Body of pancreas (tissue), 4 donors: ENCODE data around the gene KLRD1.

Experiments used
- POLR2A ChIP-seq, 3 donors: fragments of 450-650 bp; IDR thresholded peaks; one replicate each; pipeline ENCODE4 v1.6.1; 2016; ENCODE audit warnings: antibody characterized with exemption in 3 of 3, mild to moderate bottlenecking in 2 of 3
- TF ChIP-seq, protein P1 (sequence below), 7 experiments: fragments of 450-650 bp in 4 of 7; fragments of 200-600 bp in 3 of 7; sonication (generic) in 3 of 7; IDR thresholded peaks; one replicate each; pipeline ENCODE4 v1.5.1; 2016 to 2019; ENCODE audit warnings: antibody characterized with exemption in 7 of 7

DNA sequence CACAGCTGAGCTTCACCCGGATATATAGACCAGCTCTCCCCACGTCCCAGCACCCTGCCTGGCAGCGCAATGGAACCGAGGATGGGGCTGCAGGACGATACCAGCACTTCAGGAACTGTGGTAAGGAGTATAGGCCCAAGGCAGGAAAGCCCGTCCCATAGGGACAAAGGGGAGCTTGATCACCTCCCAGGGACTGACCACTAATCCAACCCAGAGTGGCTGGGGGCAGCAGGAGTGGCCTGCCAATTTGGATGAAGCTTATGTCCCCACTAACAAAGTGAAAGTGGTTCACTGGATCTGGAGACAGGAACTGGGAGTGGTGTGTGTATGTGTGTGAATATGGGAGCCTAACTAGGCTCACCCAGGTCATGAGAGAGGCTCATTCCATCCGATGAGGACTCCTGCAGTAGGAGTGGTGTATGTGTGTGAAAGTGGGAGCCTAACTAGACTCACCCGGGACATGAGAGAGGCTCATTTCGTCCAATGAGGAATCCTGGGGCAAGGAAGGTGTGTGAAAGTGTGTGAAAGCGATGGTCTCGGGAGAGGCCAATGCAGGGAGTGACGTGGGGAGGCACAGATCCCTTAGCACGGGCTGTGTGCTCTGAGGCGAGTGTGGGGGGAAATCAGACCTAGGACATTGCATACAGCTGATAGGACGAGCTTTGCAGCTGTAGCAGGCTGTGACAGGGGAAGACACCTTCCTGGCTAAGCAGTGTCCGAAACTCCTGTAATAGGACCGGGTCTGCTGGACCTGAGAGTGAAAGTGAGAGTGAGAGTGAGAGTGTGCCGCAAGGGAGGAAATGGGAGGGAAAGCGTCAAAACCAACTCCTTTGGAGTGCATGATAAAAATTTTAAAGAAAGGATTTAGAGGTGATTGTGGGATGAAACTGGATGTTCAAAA is 56.5 kb downstream of the KLRD1 start:
- TF ChIP-seq, protein P1, sequence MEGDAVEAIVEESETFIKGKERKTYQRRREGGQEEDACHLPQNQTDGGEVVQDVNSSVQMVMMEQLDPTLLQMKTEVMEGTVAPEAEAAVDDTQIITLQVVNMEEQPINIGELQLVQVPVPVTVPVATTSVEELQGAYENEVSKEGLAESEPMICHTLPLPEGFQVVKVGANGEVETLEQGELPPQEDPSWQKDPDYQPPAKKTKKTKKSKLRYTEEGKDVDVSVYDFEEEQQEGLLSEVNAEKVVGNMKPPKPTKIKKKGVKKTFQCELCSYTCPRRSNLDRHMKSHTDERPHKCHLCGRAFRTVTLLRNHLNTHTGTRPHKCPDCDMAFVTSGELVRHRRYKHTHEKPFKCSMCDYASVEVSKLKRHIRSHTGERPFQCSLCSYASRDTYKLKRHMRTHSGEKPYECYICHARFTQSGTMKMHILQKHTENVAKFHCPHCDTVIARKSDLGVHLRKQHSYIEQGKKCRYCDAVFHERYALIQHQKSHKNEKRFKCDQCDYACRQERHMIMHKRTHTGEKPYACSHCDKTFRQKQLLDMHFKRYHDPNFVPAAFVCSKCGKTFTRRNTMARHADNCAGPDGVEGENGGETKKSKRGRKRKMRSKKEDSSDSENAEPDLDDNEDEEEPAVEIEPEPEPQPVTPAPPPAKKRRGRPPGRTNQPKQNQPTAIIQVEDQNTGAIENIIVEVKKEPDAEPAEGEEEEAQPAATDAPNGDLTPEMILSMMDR (IDR thresholded peaks at IDR 0.05): peak in 1 of 7 experiments; percentile 5
- TF ChIP-seq POLR2A (IDR thresholded peaks at IDR 0.05): peak in 2 of 3 donors; percentile 66 to 67
